Kidney tubule cell (primary cell): ENCODE measurements around the gene GLRX5.

Source experiments
- DNase-seq: peaks from one replicate; pipeline ENCODE4 v3.0.0-alpha.2; 2018; ENCODE audit warnings: low spot score

Gene GLRX5

GRCh38 chr14:95536036-95536593, 1.3 kb downstream of the GLRX5 start:
- no peak for DNase-seq

GRCh38 chr14:95536671-95537070, 1.8 kb downstream of the GLRX5 start:
- DNase-seq: no peak

GRCh38 chr14:95537298-95538089, 2.6 kb downstream of the GLRX5 start:
- no peak for DNase-seq

- no peak for DNase-seq
These were observed 4.1 kb downstream of the GLRX5 start for GRCh38 chr14:95538801-95539509.

GRCh38 chr14:95540236-95540855, 5.5 kb downstream of the GLRX5 start:
- DNase-seq: no peak

GRCh38 chr14:95541346-95541745, 6.5 kb downstream of the GLRX5 start:
- DNase-seq: no peak

GRCh38 chr14:95541932-95542930, 7.4 kb downstream of the GLRX5 start:
- no peak for DNase-seq

GRCh38 chr14:95543021-95543420, 8.2 kb downstream of the GLRX5 start:
- DNase-seq: no peak

GRCh38 chr14:95544588-95544987, 9.7 kb downstream of the GLRX5 start:
- no peak for DNase-seq

- peak; percentile 92 for DNase-seq
These were observed 10.8 kb downstream of the GLRX5 start for GRCh38 chr14:95545515-95546168.

GRCh38 chr14:95547272-95547625, 12.4 kb downstream of the GLRX5 start:
- DNase-seq: peak; percentile 37

- peak; percentile 94 for DNase-seq
These were observed 12.9 kb downstream of the GLRX5 start for GRCh38 chr14:95547626-95548327.

- no peak for DNase-seq
These were observed 13.6 kb downstream of the GLRX5 start for GRCh38 chr14:95548328-95548929.

GRCh38 chr14:95549656-95550585, 15.1 kb downstream of the GLRX5 start:
- DNase-seq: peak; percentile 27

GRCh38 chr14:95551435-95551834, 16.6 kb downstream of the GLRX5 start:
- DNase-seq: no peak

GRCh38 chr14:95553141-95553540, 18.3 kb downstream of the GLRX5 start:
- DNase-seq: no peak

- no peak for DNase-seq
These were observed 20.2 kb downstream of the GLRX5 start for GRCh38 chr14:95555053-95555452.

- DNase-seq: no peak
These were observed 22.4 kb downstream of the GLRX5 start for GRCh38 chr14:95557291-95557690.

- no peak for DNase-seq
These were observed 23.0 kb downstream of the GLRX5 start for GRCh38 chr14:95557832-95558231.
